ENCODE data around the gene MPPED1. TPM values are rescaled to one million over a fixed set of nuclear protein-coding genes. Genes with fewer than 3 reads are reported as not detected.

The MPPED1 gene
- total and polyA plus RNA-seq, 10 donors = 0.02 to 0.13 (median 0.04) TPM; not detected in 6

DNA sequence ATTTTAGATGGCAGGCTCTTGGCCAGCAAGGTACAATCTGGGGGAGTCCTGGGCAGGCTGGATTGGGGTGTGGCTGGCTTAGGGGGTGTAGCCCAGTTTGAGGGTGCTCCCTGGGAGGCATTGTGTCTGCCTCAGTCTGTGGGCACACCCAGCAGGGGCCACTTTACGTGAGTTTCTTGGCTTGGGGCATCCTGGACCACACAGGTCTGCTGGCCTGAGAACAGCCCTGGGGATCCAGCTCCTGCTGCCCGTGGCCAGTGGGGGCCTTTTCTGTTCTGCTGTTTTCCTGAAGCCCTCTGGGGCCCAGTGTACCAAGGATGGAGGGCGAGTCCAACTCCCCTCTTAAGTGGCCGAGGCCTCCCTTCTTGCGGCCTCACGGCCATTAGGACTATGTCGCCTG, 71.9 kb downstream of the MPPED1 start:
- DNase-seq = no peak
- TF ChIP-seq POLR2A (IDR thresholded peaks at IDR 0.05) (no peak), POLR2AphosphoS5 (IDR thresholded peaks at IDR 0.05) (no peak)
- TF ChIP-seq, protein P1, sequence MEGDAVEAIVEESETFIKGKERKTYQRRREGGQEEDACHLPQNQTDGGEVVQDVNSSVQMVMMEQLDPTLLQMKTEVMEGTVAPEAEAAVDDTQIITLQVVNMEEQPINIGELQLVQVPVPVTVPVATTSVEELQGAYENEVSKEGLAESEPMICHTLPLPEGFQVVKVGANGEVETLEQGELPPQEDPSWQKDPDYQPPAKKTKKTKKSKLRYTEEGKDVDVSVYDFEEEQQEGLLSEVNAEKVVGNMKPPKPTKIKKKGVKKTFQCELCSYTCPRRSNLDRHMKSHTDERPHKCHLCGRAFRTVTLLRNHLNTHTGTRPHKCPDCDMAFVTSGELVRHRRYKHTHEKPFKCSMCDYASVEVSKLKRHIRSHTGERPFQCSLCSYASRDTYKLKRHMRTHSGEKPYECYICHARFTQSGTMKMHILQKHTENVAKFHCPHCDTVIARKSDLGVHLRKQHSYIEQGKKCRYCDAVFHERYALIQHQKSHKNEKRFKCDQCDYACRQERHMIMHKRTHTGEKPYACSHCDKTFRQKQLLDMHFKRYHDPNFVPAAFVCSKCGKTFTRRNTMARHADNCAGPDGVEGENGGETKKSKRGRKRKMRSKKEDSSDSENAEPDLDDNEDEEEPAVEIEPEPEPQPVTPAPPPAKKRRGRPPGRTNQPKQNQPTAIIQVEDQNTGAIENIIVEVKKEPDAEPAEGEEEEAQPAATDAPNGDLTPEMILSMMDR (IDR thresholded peaks at IDR 0.05 in 8 of 11, conservative IDR thresholded peaks at IDR 0.05 in 3 of 11) = no peak
- Histone ChIP-seq H3K36me3 (no peaks in the 10 kb centered on the region), H3K9me3 (no peaks in the 10 kb centered on the region), H3K4me1 (peaks cover 0 to 22% (median 5%) of the 10 kb centered on the region in 6 donors), H3K27me3 (replicated peaks in 1 of 7) (peaks cover 0 to 40% (median 0%) of the 10 kb centered on the region in 7 donors), H3K27ac (no peak overlapping the region), H3K4me3 (no peak overlapping the region)
- 78 to 87% (median 84%) methylated on average over 7 of the region's 7 CpGs for WGBS, 5 donors
- intact Hi-C loops (cut with DNase I; ENCODE audit: low total_unique reads) = no loop called here

DNA sequence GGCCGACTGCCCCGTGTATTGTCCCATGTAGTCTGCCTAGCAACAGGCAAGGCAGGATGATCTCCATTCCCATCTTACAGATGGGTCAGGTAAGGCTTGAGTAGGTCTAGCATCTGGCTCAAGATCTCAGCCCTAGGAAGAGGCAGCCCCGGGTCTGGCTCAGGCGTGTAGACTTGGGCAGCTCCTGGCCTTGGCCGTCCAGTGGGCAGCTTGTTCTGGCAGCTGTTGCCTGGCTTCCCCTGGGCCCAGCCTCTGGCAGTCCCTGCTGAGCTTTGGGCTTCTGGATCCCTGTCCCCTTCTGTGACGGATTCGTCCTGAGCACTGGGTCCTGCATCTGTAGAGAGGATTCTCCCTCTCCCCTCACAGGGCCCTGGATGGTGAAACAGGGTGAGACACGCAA, 72.4 kb downstream of the MPPED1 start:
- TF ChIP-seq, protein P1 (IDR thresholded peaks at IDR 0.05 in 8 of 11, conservative IDR thresholded peaks at IDR 0.05 in 3 of 11) = no peak
- TF ChIP-seq POLR2AphosphoS5 (IDR thresholded peaks at IDR 0.05) (no peak), POLR2A (IDR thresholded peaks at IDR 0.05) (no peak)
- H3K27me3 ChIP-seq (replicated peaks in 1 of 7) = peaks cover 0 to 46% (median 0%) of the 10 kb centered on the region in 7 donors
- H3K27ac ChIP-seq = no peak overlapping the region
- H3K9me3 ChIP-seq = no peaks in the 10 kb centered on the region
- WGBS, 5 donors = 76 to 94% (median 87%) methylated on average over 7 to 8 of the region's 8 CpGs
- no peak overlapping the region for H3K4me3 ChIP-seq
- DNase-seq = no peak
- H3K4me1 ChIP-seq = peaks cover 0 to 22% (median 5%) of the 10 kb centered on the region in 6 donors
- H3K36me3 ChIP-seq = no peaks in the 10 kb centered on the region
- intact Hi-C loops (cut with DNase I; ENCODE audit: low total_unique reads) = no loop called here

DNA sequence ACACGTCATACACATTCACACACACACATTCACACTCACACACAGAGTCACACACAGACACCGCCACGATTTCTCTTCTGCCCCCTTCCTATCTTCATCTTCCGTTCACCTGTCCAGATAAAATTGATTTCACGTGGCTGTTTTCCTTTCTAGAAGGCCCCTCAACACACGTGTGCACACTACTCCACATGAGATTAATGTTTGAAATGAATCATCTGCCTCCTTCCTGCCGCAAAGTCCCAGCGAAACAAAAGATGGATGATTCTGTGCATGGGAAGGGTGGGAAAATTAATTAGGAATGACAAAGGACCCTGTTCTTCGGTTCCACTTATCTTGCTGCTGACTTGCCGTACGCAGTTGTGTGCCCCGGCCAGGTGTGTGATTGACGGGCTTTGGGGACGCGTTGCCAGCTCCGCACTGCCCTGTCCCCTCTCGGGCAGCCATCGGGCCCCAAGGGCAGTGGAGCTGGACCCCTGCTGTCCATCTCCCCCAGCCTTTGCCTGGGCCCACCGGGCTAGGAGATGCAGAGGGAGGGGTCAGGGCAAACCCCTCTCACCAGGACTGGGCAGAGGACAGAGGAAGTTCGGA, 73.8 kb downstream of the MPPED1 start:
- no peak overlapping the region for H3K27ac ChIP-seq
- H3K4me3 ChIP-seq = no peak overlapping the region
- no peaks in the 10 kb centered on the region for H3K36me3 ChIP-seq
- no peaks in the 10 kb centered on the region for H3K9me3 ChIP-seq
- intact Hi-C loops (cut with DNase I; ENCODE audit: low total_unique reads) = no loop called here
- H3K27me3 ChIP-seq (replicated peaks in 1 of 7) = peaks cover 0 to 59% (median 0%) of the 10 kb centered on the region in 7 donors
- peaks cover 0 to 14% (median 5%) of the 10 kb centered on the region in 6 donors for H3K4me1 ChIP-seq
- no peak for DNase-seq
- 67 to 78% (median 73%) methylated on average over 20 of the region's 20 CpGs for WGBS, 5 donors
- no peak for TF ChIP-seq POLR2AphosphoS5 (IDR thresholded peaks at IDR 0.05)
- TF ChIP-seq POLR2A (IDR thresholded peaks at IDR 0.05) = no peak

DNA sequence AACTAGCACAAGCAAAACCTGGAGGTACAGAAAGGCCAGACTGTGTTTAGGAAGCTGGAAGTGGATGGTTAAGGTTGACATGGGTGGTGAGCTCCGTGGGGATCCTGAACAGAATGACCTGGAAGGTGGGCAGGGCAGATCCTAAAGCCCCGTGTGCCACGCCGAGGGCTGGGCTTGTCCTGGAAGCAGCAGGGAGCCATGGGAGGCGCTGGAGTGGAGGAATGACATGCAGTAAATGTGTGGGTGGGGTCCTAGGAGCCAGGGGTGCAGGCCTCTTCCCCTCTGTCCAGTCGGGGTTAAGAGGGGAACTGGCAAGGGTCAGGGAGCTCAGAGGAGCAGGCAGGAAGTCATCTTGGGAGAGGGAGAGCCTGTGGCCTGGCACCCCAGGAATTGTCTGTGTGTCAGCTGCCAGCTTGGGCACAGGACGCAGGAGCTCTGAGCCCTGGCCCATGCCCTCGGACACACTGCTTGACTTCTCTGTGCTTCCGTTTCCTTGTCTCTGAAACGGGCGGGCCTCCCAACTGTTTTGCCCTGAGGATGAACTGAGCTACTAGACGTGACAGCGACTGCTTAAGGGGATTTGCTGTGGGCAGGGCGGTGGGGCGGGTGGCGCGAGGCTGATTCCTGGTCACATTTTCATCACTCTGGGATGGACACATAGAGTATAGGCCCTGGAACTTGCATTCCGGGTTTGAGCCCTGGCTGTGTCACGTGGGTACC, 75.7 kb downstream of the MPPED1 start:
- peaks cover 0 to 65% (median 0%) of the 10 kb centered on the region in 7 donors for H3K27me3 ChIP-seq (replicated peaks in 1 of 7)
- 68 to 79% (median 71%) methylated on average over 18 to 19 of the region's 19 CpGs for WGBS, 5 donors
- H3K9me3 ChIP-seq = no peaks in the 10 kb centered on the region
- no peak overlapping the region for H3K4me3 ChIP-seq
- TF ChIP-seq POLR2AphosphoS5 (IDR thresholded peaks at IDR 0.05) (no peak), POLR2A (IDR thresholded peaks at IDR 0.05) (no peak)
- TF ChIP-seq, protein P1 (IDR thresholded peaks at IDR 0.05 in 8 of 11, conservative IDR thresholded peaks at IDR 0.05 in 3 of 11) = no peak
- no peak for DNase-seq
- no peaks in the 10 kb centered on the region for H3K36me3 ChIP-seq
- H3K27ac ChIP-seq = no peak overlapping the region
- peaks cover 0 to under 1% (median 0%) of the 10 kb centered on the region in 6 donors for H3K4me1 ChIP-seq
- intact Hi-C loops (cut with DNase I; ENCODE audit: low total_unique reads) = no loop called here
